Measurements from ENCODE around the gene OBP2A.
A peak's percentile ranks its signal among the peaks of the same experiment; 100 is the strongest.

DNA sequence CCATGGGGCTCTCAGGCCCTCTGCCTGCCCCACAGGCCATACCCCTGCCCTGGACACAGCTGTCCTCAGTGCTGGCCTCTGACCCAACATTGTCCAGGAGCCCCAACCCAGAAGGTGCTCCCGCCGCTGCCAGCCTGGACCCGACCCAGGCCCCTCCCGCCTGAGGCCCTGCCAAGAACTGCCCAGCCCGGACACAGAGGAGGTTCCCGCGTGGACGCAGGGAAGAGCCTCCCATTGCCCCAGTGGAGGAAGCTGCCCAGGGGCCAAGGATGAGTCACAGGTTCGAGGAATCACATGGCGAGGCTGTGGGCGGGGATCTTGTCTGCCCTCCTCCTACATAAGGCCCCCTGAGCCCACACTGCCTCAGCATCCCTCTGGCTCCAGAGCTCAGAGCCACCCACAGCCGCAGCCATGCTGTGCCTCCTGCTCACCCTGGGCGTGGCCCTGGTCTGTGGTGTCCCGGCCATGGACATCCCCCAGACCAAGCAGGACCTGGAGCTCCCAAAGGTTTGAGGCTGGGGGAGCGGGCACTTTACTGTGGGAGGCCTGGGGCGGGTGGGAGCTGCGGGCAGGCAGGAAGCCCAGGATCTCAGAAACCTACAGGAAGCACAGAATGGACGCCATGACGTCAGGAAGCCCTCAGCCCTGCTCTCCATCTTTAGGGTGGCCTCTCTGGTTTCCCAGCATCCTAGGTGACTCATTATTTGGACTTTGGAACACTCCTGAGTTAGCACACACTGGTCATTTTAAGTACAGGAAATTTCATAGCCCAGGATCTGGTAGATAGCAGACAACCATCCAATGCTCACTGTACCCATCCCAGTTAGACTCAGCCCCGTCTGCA is 15.7 kb downstream of the OBP2A start, which contains the start of gene PAEP:
- TF ChIP-seq POLR2AphosphoS5 (IDR thresholded peaks at IDR 0.05; ENCODE audit: low read depth, low read length) (peak; percentile 73), SIN3A (IDR thresholded peaks at IDR 0.05; ENCODE audit: borderline replicate concordance, insufficient read depth, low read length) (no peak)
- TF ChIP-seq, protein P1, sequence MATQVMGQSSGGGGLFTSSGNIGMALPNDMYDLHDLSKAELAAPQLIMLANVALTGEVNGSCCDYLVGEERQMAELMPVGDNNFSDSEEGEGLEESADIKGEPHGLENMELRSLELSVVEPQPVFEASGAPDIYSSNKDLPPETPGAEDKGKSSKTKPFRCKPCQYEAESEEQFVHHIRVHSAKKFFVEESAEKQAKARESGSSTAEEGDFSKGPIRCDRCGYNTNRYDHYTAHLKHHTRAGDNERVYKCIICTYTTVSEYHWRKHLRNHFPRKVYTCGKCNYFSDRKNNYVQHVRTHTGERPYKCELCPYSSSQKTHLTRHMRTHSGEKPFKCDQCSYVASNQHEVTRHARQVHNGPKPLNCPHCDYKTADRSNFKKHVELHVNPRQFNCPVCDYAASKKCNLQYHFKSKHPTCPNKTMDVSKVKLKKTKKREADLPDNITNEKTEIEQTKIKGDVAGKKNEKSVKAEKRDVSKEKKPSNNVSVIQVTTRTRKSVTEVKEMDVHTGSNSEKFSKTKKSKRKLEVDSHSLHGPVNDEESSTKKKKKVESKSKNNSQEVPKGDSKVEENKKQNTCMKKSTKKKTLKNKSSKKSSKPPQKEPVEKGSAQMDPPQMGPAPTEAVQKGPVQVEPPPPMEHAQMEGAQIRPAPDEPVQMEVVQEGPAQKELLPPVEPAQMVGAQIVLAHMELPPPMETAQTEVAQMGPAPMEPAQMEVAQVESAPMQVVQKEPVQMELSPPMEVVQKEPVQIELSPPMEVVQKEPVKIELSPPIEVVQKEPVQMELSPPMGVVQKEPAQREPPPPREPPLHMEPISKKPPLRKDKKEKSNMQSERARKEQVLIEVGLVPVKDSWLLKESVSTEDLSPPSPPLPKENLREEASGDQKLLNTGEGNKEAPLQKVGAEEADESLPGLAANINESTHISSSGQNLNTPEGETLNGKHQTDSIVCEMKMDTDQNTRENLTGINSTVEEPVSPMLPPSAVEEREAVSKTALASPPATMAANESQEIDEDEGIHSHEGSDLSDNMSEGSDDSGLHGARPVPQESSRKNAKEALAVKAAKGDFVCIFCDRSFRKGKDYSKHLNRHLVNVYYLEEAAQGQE (IDR thresholded peaks at IDR 0.05; ENCODE audit: insufficient read depth in 1 of 2, low read depth in 2 of 2, low read length in 2 of 2): no peak

Data from PFSK-1 (cell line).